Mucosa of descending colon (tissue), 3 donors: ENCODE results near the gene LRRC38. TPM values are rescaled to one million over a fixed set of nuclear protein-coding genes. Genes with fewer than 3 reads are reported as not detected.
"Not testable (repeated sequence)": the region's sequence is repeated elsewhere in the genome, so short reads cannot be mapped to it uniquely, and the experiment has no call there.

Experiments
- ATAC-seq: fragments of 200-7000 bp; cut with Tn5 transposase; one replicate; pipeline ENCODE4 v1.9.1; 2020; ENCODE audit warnings: mild to moderate bottlenecking, moderate library complexity
- DNase-seq, 3 donors: peaks; one replicate each; pipeline ENCODE4 v3.0.0-alpha.2; 2020
- H3K36me3 ChIP-seq: fragments of 200-600 bp; one replicate; pipeline ENCODE4 v1.8.0; 2021; ENCODE audit warnings: low read depth, mild to moderate bottlenecking
- H3K4me1 ChIP-seq: fragments of 200-600 bp; one replicate; pipeline ENCODE4 v1.8.0; 2021; ENCODE audit warnings: low read depth, mild to moderate bottlenecking
- H3K4me3 ChIP-seq: fragments of 200-600 bp; one replicate; pipeline ENCODE4 v1.8.0; 2021; ENCODE audit warnings: mild to moderate bottlenecking
- H3K9me3 ChIP-seq: fragments of 200-600 bp; one replicate; pipeline ENCODE4 v1.8.0; 2021; ENCODE audit warnings: mild to moderate bottlenecking
- intact Hi-C, 2 donors: fragments of 100-400 bp; cut with DNase I in 1 of 2; cut with micrococcal nuclease in 1 of 2; formaldehyde crosslinking; loops; one replicate each; pipeline versions ENCODE4 v1.11.0 to v1.11.1; 2022; cut with DNase I, micrococcal nuclease
- total RNA-seq, 3 donors: library from RNA; stranded (reverse); fragmentation: NEBNext Ultra II Directional in 2 of 3; extraction: Animal tissue kit (Norgen Biotek cat#: 25700) in 2 of 3; gene quantifications; one replicate each; pipeline versions ENCODE4 v1.2.1 to v1.2.4, GENCODE V29; 2021 to 2023
- TF ChIP-seq, protein P1 (sequence below): fragments of 200-600 bp; IDR thresholded peaks from one replicate; pipeline ENCODE4 v1.8.0; 2022; ENCODE audit warnings: antibody characterized with exemption, mild to moderate bottlenecking
- donor health status: DM: no; HTN: no; CAD: no; lungs with moderate emphysema.
- donor health status: DM: no; HTN: no; CAD: no.
- donor health status: DM: no; HTN: yes; CAD: no.

Gene LRRC38
- total RNA-seq, 3 donors from 2014 or later, result not detected

GRCh38 chr1:13443335-13443979, 70.3 kb downstream of the LRRC38 start:
- ATAC-seq (no peak), DNase-seq (no peak)
- intact Hi-C loops, result no loop called here
- TF ChIP-seq, protein P1, sequence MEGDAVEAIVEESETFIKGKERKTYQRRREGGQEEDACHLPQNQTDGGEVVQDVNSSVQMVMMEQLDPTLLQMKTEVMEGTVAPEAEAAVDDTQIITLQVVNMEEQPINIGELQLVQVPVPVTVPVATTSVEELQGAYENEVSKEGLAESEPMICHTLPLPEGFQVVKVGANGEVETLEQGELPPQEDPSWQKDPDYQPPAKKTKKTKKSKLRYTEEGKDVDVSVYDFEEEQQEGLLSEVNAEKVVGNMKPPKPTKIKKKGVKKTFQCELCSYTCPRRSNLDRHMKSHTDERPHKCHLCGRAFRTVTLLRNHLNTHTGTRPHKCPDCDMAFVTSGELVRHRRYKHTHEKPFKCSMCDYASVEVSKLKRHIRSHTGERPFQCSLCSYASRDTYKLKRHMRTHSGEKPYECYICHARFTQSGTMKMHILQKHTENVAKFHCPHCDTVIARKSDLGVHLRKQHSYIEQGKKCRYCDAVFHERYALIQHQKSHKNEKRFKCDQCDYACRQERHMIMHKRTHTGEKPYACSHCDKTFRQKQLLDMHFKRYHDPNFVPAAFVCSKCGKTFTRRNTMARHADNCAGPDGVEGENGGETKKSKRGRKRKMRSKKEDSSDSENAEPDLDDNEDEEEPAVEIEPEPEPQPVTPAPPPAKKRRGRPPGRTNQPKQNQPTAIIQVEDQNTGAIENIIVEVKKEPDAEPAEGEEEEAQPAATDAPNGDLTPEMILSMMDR, result no peak
- H3K4me1 ChIP-seq, result no peaks in the 10 kb centered on the region
- no peak overlapping the region for H3K4me3 ChIP-seq
- no peaks in the 10 kb centered on the region for H3K36me3 ChIP-seq
- no peaks in the 10 kb centered on the region for H3K9me3 ChIP-seq

GRCh38 chr1:13439104-13439783, 74.6 kb downstream of the LRRC38 start:
- ATAC-seq, intact Hi-C loops, H3K4me1 ChIP-seq, H3K36me3 ChIP-seq, DNase-seq, H3K4me3 ChIP-seq, H3K9me3 ChIP-seq: not testable (repeated sequence)

DNA sequence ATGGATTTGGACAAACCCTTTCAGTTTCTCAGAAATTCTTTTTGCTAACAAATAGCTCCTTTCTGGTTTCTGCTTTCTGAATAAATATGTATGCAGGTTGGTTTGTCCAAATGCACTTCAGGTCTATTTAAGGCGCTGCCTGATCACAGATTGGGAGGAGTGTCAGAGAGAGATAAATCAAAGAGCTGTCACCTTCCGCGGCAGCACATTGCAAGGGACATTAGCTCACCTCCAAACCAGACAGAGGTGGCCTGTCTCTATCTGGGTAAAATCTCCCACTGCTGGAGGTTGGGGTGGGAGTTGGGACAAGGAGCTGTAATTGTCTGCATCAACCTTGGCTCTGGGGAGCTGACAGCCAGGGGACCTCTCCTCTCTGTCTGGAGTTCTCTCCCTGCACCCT, 78.3 kb downstream of the LRRC38 start:
- no peaks in the 10 kb centered on the region for H3K4me1 ChIP-seq
- intact Hi-C loops, result no loop called here
- ATAC-seq (no peak), DNase-seq (no peak)
- H3K4me3 ChIP-seq, result no peak overlapping the region
- H3K9me3 ChIP-seq, result no peaks in the 10 kb centered on the region
- no peaks in the 10 kb centered on the region for H3K36me3 ChIP-seq
- TF ChIP-seq, protein P1, result no peak

DNA sequence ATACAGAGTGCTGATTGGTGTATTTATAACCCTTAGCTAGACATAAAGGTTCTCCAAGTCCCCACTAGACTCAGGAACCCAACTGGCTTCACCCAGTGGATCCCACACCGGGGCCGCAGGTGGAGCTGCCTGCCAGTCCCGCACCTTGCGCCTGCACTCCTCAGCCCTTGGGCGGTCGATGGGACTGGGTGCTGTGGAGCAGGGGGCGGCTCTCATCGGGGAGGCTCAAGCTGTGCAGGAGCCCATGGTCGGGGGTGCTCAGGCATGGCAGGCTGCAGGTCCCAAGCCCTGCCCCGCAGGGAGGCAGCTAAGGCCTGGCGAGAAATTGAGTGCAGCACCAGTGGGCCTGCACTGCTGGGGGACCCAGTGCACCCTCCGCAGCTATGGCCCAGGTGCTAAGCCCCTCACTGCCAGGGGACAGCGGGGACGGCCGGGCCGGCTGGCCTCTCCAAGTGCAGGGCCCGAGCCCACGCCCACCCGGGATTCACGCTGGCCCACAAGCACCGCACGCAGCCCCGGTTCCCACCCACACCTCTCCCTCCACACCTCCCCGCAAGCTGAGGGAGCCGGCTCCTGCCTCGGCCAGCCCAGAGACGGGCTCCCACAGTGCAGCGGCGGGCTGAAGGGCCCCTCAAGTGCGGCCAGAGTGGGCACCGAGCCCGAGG, 80.0 kb downstream of the LRRC38 start:
- H3K9me3 ChIP-seq, DNase-seq, H3K36me3 ChIP-seq, ATAC-seq, H3K4me1 ChIP-seq, H3K4me3 ChIP-seq, intact Hi-C loops: not testable (repeated sequence)

GRCh38 chr1:13432251-13432650, 81.6 kb downstream of the LRRC38 start:
- H3K9me3 ChIP-seq, result no peaks in the 10 kb centered on the region
- intact Hi-C loops, result no loop called here
- no peaks in the 10 kb centered on the region for H3K4me1 ChIP-seq
- ATAC-seq (no peak), DNase-seq (no peak)
- H3K36me3 ChIP-seq, result no peaks in the 10 kb centered on the region
- TF ChIP-seq, protein P1, result no peak
- no peak overlapping the region for H3K4me3 ChIP-seq

- no peak for DNase-seq
- TF ChIP-seq, protein P1, result no peak
- Histone ChIP-seq H3K36me3 (no peaks in the 10 kb centered on the region), H3K4me3 (no peak overlapping the region), H3K4me1 (no peaks in the 10 kb centered on the region), H3K9me3 (no peaks in the 10 kb centered on the region)
- intact Hi-C loops, result no loop called here
- ATAC-seq, result no peak
Measured at GRCh38 chr1:13430495-13430894, 83.3 kb downstream of the LRRC38 start.

Other genes with a start within 250 kb of the LRRC38 start
- not detected for gene PRAMEF8, start 228.9 kb downstream of the LRRC38 start, total RNA-seq
- gene PRAMEF33, start 210.5 kb downstream of the LRRC38 start, total RNA-seq, result not detected
- gene PRAMEF15, start 198.4 kb downstream of the LRRC38 start, total RNA-seq, result not detected
- not detected for gene PRAMEF14, start 166.9 kb downstream of the LRRC38 start, total RNA-seq
- gene PRAMEF19, start 142.1 kb downstream of the LRRC38 start, total RNA-seq, result not detected
- gene PRAMEF17, start 124.4 kb downstream of the LRRC38 start, total RNA-seq, result not detected
- not detected for gene PRAMEF20, start 103.6 kb downstream of the LRRC38 start, total RNA-seq
- gene PDPN, start 69.8 kb upstream of the LRRC38 start, total RNA-seq, result 10 to 100 TPM in 2 of 3 donors, 1 to 10 TPM in 1; 1.0 to 12.8 (median 12.6) TPM
- 10 to 100 TPM; 34.7 to 56.1 (median 39.8) TPM for gene PRDM2, start 186.2 kb upstream of the LRRC38 start, total RNA-seq